Measurements from ENCODE around the gene CEP83. TPM values are rescaled to one million over a fixed set of nuclear protein-coding genes. Genes with fewer than 3 reads are reported as not detected.

The CEP83 gene
- total and polyA plus RNA-seq, 9 of the 15 experiments (the other 6 are each of a cell fraction or from before 2014, with no cell fraction given) = 5.3 to 40.5 (median 31.3) TPM

DNA sequence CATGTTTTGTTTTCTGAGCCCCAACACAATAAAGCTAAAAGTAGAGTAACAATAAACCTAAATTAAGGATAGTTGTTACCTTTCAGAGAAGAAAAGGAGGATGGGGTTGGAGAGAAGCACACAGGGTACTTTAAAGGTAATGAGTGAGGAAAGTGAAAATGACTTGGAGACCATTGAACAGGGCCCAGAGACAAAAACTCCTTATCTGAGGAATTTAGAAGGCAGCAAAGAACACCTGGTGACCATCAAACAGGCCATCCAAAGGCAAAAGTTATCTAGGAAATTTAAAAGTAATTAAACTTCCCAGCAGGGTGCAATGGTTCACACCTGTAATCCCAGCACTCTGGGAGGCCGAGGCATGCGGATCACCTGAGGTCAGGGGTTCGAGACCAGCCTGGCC, 39.0 kb upstream of the CEP83 start:
- no peaks in the 10 kb centered on the region for H3K9me1 ChIP-seq (ENCODE audit: control insufficient read depth, insufficient read depth, low read length)
- POLR2A ChIA-PET = no interaction called here
- TF ChIP-seq DPF2 (IDR thresholded peaks at IDR 0.05) = no peak
- TF ChIP-seq MIER1 (IDR thresholded peaks at IDR 0.05; ENCODE audit: low read depth) = no peak
- TF ChIP-seq NR0B1 (IDR thresholded peaks at IDR 0.05; ENCODE audit: partially characterized antibody) = no peak
- TF ChIP-seq, protein P1, sequence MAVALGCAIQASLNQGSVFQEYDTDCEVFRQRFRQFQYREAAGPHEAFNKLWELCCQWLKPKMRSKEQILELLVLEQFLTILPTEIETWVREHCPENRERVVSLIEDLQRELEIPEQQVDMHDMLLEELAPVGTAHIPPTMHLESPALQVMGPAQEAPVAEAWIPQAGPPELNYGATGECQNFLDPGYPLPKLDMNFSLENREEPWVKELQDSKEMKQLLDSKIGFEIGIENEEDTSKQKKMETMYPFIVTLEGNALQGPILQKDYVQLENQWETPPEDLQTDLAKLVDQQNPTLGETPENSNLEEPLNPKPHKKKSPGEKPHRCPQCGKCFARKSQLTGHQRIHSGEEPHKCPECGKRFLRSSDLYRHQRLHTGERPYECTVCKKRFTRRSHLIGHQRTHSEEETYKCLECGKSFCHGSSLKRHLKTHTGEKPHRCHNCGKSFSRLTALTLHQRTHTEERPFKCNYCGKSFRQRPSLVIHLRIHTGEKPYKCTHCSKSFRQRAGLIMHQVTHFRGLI (CRISPR knock-in tag; IDR thresholded peaks at IDR 0.05) = no peak
- TF ChIP-seq NCOA2 (IDR thresholded peaks at IDR 0.05; ENCODE audit: partially characterized antibody in 2 of 2) = no peak
- TF ChIP-seq MYBL2 (IDR thresholded peaks at IDR 0.05; ENCODE audit: low read depth) = no peak
- TF ChIP-seq MYBL2 (CRISPR knock-in tag; IDR thresholded peaks at IDR 0.05; ENCODE audit: borderline replicate concordance) = no peak
- no peak for TF ChIP-seq JUN (IDR thresholded peaks at IDR 0.05; ENCODE audit: borderline replicate concordance, low read depth, low read length)
- TF ChIP-seq JUN (CRISPR knock-in tag; IDR thresholded peaks at IDR 0.05; ENCODE audit: borderline replicate concordance) = no peak
- no peak for TF ChIP-seq CTBP1 (IDR thresholded peaks at IDR 0.05; ENCODE audit: borderline replicate concordance)
- no peak for TF ChIP-seq ZNF407 (IDR thresholded peaks at IDR 0.05; ENCODE audit: low read depth)
- TF ChIP-seq PHB2 (IDR thresholded peaks at IDR 0.05; ENCODE audit: low read depth) = no peak

More for the DNA sequence above, 39.0 kb upstream of the CEP83 start:
- Histone ChIP-seq H3K4me2 (ENCODE audit: insufficient read depth, low read length) (no peak overlapping the region), H3K36me3 (ENCODE audit: control insufficient read depth, insufficient read depth, low read length) (no peaks in the 10 kb centered on the region), H3K9ac (ENCODE audit: insufficient read depth in 1 of 2, low read depth in 2 of 2, low read length in 2 of 2) (no peak overlapping the region), H3K27me3 (ENCODE audit: control insufficient read depth in 2 of 2, insufficient read depth in 2 of 2, low read length in 2 of 2) (0 out of 5 replicates have a peak, but pooled peaks cover 0 to 6% of the 10 kb centered on the region in 2 experiments), H3K79me2 (ENCODE audit: control insufficient read depth, insufficient read depth, low read length) (no peaks in the 10 kb centered on the region), H3K9me3 (replicated peaks; ENCODE audit: control insufficient read depth, insufficient read depth, low read depth, low read length) (no peaks in the 10 kb centered on the region), H3K4me3 (no peak overlapping the region), H3K27ac (ENCODE audit: extremely low read depth, low read depth, low read length) (no peak overlapping the region), H2AFZ (ENCODE audit: low read depth, low read length) (no peak overlapping the region), H4K20me1 (replicated peaks; ENCODE audit: control insufficient read depth, insufficient read depth, low read length) (no peaks in the 10 kb centered on the region), H3K4me1 (replicated peaks in 1 of 2; ENCODE audit: control insufficient read depth in 2 of 2, insufficient read depth in 2 of 2, low read length in 2 of 2) (no peaks in the 10 kb centered on the region)
- DNase-seq (ENCODE audit: extremely low read depth in 1 of 4, low spot score in 3 of 4) (no peak), FAIRE-seq (no peak), ATAC-seq (no peak)
- intact Hi-C loops (cut with micrococcal nuclease) (no loop called here), in situ Hi-C loops (cut with MboI) (no loop called here)
- CTCF ChIA-PET (ENCODE audit: low intra/inter-chr PET ratio) = no interaction called here
- no TSS peak for BruUV-seq (replicated peaks)
- whole genome bisulfite sequencing (ENCODE audit: insufficient coverage, low coverage, missing lambda C conversion rate) = 0% methylated on average over 3 of the region's 3 CpGs

Measured in K562 (cell line).